NCI-H446 treated with DMSO at 0.1 percent for 48 hours (cell line): ENCODE data around the gene DOK5.

Source experiments
- DNase-seq: peaks from one replicate; lab custom pipeline; 2025; lab: John Stamatoyannopoulos, UW

Gene DOK5

DNA sequence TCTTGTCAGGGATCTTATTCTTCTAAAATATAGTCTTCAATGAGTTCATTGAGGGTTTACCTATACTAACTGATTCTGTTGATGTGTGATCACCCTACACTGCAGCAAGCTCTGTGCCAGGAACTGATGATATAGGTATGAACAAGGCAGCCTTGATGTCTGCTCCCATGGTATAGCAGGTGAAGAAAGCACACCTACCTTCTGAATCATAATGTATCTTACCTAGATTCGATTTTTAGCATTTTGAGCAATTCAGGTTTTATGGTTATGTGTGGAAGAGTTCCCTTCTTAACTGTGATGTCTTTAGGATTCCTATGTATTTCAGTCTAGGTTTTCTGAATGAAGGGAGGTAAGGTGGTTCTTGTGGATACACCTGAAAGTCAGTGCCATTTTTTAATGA, 223.0 kb downstream of the DOK5 start:
- DNase-seq = no peak
